GM18507 (cell line): ENCODE results near the gene PITX3.

ENCODE experiments used
- DNase-seq: peaks from one replicate; pipeline ENCODE4 v3.0.0; 2011; ENCODE audit warnings: low read depth; ENCODE audit not compliant: insufficient read length; ENCODE audit errors: extremely low spot score
- FAIRE-seq: peaks from 2 replicates; lab custom pipeline; 2011; peaks lifted over from hg19 to GRCh38; lab: Jason Lieb, UNC

Gene PITX3

GRCh38 chr10:102241444-102242117, at the start of gene PITX3:
Gene PITX3 (minus strand): TSS chr10:102241512. CDS start chr10:102232080, 9,432 bp downstream.
- peak; percentile 92 for DNase-seq
- peak; percentile 83 for FAIRE-seq

GRCh38 chr10:102289840-102290239, 48.5 kb upstream of the PITX3 start:
- FAIRE-seq: no peak
- no peak for DNase-seq

- no peak for FAIRE-seq
- DNase-seq: no peak
These were observed 48.0 kb upstream of the PITX3 start for GRCh38 chr10:102289356-102289755.

GRCh38 chr10:102287991-102288390, 46.7 kb upstream of the PITX3 start:
- DNase-seq (no peak), FAIRE-seq (no peak)

- no peak for DNase-seq
- FAIRE-seq: peak; percentile 64
These were observed 46.2 kb upstream of the PITX3 start for GRCh38 chr10:102287538-102287937.

GRCh38 chr10:102286216-102286615, 44.9 kb upstream of the PITX3 start:
- no peak for DNase-seq
- FAIRE-seq: no peak

- FAIRE-seq: no peak
- DNase-seq: no peak
These were observed 43.8 kb upstream of the PITX3 start for GRCh38 chr10:102285133-102285532.

- DNase-seq (no peak), FAIRE-seq (no peak)
These were observed 43.2 kb upstream of the PITX3 start for GRCh38 chr10:102284531-102284930.

GRCh38 chr10:102283890-102284289, 42.6 kb upstream of the PITX3 start:
- DNase-seq (no peak), FAIRE-seq (no peak)

GRCh38 chr10:102283488-102283887, 42.2 kb upstream of the PITX3 start:
- FAIRE-seq: peak; percentile 47

GRCh38 chr10:102281102-102281487, 39.8 kb upstream of the PITX3 start:
- no peak for FAIRE-seq
- DNase-seq: no peak

More at GRCh38 chr10:102283488-102283887, 42.2 kb upstream of the PITX3 start:
- no peak for DNase-seq

GRCh38 chr10:102280397-102281101, 39.2 kb upstream of the PITX3 start:
- no peak for DNase-seq
- no peak for FAIRE-seq

- DNase-seq: no peak
- no peak for FAIRE-seq
These were observed 37.8 kb upstream of the PITX3 start for GRCh38 chr10:102279104-102279503.

- FAIRE-seq (no peak), DNase-seq (no peak)
These were observed 34.0 kb upstream of the PITX3 start for GRCh38 chr10:102275343-102275742.

GRCh38 chr10:102274062-102274461, 32.8 kb upstream of the PITX3 start:
- no peak for FAIRE-seq
- no peak for DNase-seq

GRCh38 chr10:102269017-102269416, 27.7 kb upstream of the PITX3 start:
- DNase-seq (no peak), FAIRE-seq (no peak)

- DNase-seq: no peak
- no peak for FAIRE-seq
These were observed 27.1 kb upstream of the PITX3 start for GRCh38 chr10:102268375-102268888.

GRCh38 chr10:102267748-102268147, 26.4 kb upstream of the PITX3 start:
- no peak for DNase-seq
- FAIRE-seq: no peak

GRCh38 chr10:102266670-102267069, 25.4 kb upstream of the PITX3 start:
- FAIRE-seq: no peak

GRCh38 chr10:102264371-102264770, 23.1 kb upstream of the PITX3 start:
- DNase-seq: no peak
- no peak for FAIRE-seq

More at GRCh38 chr10:102266670-102267069, 25.4 kb upstream of the PITX3 start:
- no peak for DNase-seq
